Peyer's patch (tissue), 4 donors: Measurements from ENCODE around the gene GPC5.

Experiments used
- CTCF ChIP-seq, 6 experiments: fragments of 450-650 bp in 4 of 6; fragments of 200-600 bp in 2 of 6; sonication (generic) in 1 of 6; IDR thresholded peaks; one replicate each; pipeline ENCODE4 v1.5.1; 2017 to 2019; ENCODE audit warnings: antibody characterized with exemption in 6 of 6, mild to moderate bottlenecking in 3 of 6, moderate library complexity in 1 of 6
- POLR2A ChIP-seq, 2 donors: fragments of 450-650 bp; IDR thresholded peaks; one replicate each; pipeline ENCODE4 v1.5.1; 2017; ENCODE audit warnings: antibody characterized with exemption in 2 of 2, mild to moderate bottlenecking in 2 of 2, moderate library complexity in 2 of 2

GRCh38 chr13:91592056-91593014, 193.9 kb downstream of the GPC5 start:
- TF ChIP-seq POLR2A (IDR thresholded peaks at IDR 0.05) (no peak), CTCF (IDR thresholded peaks at IDR 0.05) (no peak)
